ENCODE results near the gene NOP14.
"Not testable (repeated sequence)": the region's sequence is repeated elsewhere in the genome, so short reads cannot be mapped to it uniquely, and the experiment has no call there.

NOP14 gene

GRCh38 chr4:2930135-2930757, 33.0 kb downstream of the NOP14 start:
- DNase-seq: no peak

GRCh38 chr4:2929469-2929868, 33.7 kb downstream of the NOP14 start:
- DNase-seq: no peak

GRCh38 chr4:2928242-2929176, 34.7 kb downstream of the NOP14 start:
- DNase-seq: no peak

- no peak for DNase-seq
Observed at GRCh38 chr4:2927696-2928075, 35.5 kb downstream of the NOP14 start.

- DNase-seq: no peak
Observed at GRCh38 chr4:2927016-2927695, 36.0 kb downstream of the NOP14 start.

- no peak for DNase-seq
Observed at GRCh38 chr4:2925931-2926860, 37.0 kb downstream of the NOP14 start.

- no peak for DNase-seq
Observed at GRCh38 chr4:2925496-2925895, 37.7 kb downstream of the NOP14 start.

- DNase-seq: no peak
Observed at GRCh38 chr4:2924765-2925301, 38.4 kb downstream of the NOP14 start.

GRCh38 chr4:2924286-2924685, 38.9 kb downstream of the NOP14 start:
- DNase-seq: no peak

- no peak for DNase-seq
Observed at GRCh38 chr4:2923668-2924173, 39.5 kb downstream of the NOP14 start.

GRCh38 chr4:2923141-2923551, 40.1 kb downstream of the NOP14 start:
- DNase-seq: no peak

- DNase-seq: not testable (repeated sequence)
Observed at GRCh38 chr4:2922453-2923101, 40.6 kb downstream of the NOP14 start.

GRCh38 chr4:2918714-2919113, 44.5 kb downstream of the NOP14 start:
- DNase-seq: not testable (repeated sequence)

- not testable (repeated sequence) for DNase-seq
Observed at GRCh38 chr4:2918300-2918699, 44.9 kb downstream of the NOP14 start.

- not testable (repeated sequence) for DNase-seq
Observed at GRCh38 chr4:2916696-2917095, 46.5 kb downstream of the NOP14 start.

- no peak for DNase-seq
Observed at GRCh38 chr4:2915789-2916188, 47.4 kb downstream of the NOP14 start.

- no peak for DNase-seq
Observed at GRCh38 chr4:2914256-2915126, 48.7 kb downstream of the NOP14 start.

GRCh38 chr4:2913168-2913567, 50.0 kb downstream of the NOP14 start:
- no peak for DNase-seq

GRCh38 chr4:2911868-2912267, 51.3 kb downstream of the NOP14 start:
- DNase-seq: no peak

- DNase-seq: no peak
Observed at GRCh38 chr4:2910409-2910808, 52.8 kb downstream of the NOP14 start.

All from NCI-H1105 (cell line).